HG03280 (cell line): Measurements from ENCODE around the gene POLR2L.

Experiments
- ATAC-seq: cut with Tn5 transposase; IDR thresholded peaks from one replicate; pipeline ENCODE4 v1.9.1; 2021; ENCODE audit warnings: mild to moderate bottlenecking, moderate library complexity; ENCODE audit not compliant: unreplicated experiment

POLR2L gene

GRCh38 chr11:869399-870126, 27.2 kb upstream of the POLR2L start:
- no peak for ATAC-seq

DNA sequence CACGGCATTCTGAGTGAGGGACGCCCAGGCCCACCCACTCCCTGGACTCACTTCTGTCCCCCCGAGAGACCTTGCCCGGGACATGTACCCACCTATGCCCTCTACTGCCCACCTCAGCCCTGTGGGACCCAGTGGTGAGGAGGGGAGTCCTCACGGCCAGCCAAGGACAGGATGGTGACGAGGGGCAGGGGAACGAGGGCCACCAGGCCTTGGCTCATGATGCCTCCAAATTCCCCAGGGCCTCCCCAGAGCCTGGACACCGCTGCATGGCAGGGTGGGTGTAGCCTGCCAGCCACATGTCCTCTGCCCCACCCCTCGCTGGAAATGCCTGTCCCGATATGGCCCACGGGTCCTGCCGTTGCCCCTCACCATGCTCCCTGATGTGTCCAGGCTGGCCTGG, 26.5 kb upstream of the POLR2L start:
- no peak for ATAC-seq

DNA sequence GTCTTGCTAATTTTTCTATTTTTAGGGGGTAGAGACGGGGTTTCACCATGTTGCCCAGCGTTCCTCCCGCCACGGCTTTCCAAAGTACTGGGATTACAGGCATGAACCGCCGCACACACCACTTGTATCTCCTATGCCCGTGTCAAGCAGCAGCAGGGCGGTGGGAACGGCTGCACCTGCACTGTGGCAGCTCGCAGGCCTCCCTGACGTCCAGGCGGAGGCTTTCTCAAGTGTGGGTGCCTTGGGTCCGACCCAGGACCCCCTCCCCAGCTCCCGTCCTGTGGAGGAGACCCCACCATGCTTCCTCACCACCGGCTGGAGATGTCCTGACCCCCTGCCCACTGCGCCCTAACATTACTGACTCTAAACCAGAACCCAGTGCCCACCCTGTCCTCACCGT, 26.1 kb upstream of the POLR2L start:
- ATAC-seq, result no peak

DNA sequence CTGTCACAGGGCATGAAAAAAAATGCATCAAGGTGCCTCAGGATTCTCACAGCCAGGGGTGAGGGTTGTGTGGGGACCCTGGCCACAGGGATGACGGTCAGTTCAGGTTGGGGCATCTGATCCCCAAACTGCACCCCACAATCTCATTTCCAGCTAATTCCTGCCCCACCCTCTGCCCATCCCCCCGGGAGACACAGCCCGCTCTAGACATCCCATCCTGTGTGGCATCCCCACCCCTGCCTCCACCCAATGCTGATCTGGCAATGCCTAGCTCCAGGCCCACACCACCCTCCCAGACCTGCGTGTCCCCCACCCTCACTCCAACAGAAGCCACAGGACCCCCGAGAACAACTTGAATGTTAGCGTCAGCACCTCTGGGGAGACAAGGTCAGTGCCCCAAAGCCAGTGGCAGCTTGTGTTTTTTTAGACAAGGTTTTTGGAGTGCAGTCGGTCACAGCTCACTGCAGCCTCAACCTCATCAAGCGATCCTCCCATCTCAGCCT, 25.6 kb upstream of the POLR2L start:
- ATAC-seq, result no peak

DNA sequence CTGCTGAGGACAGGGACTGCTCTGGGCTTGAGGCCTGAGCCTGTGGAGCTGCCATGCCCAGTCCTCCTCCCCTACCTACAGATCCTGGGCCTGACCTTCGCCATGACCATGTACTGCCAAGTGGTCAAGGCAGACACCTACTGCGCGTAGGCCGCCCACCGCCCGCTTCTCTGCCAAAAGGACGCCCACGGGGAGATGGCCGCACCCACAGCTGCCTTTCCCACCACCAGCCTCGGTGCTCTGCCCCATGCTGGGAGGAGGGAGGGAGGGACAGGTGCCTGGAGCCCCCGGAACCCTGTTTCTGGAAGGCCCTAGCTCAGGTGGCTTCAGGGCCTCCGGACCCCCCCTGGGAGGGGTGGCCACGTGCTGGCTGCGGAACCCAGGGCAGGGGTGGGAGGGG, 24.2 kb upstream of the POLR2L start:
- no peak for ATAC-seq

GRCh38 chr11:865462-866430, 23.4 kb upstream of the POLR2L start:
- ATAC-seq, result no peak

- no peak for ATAC-seq
Measured at GRCh38 chr11:864898-865297, 22.6 kb upstream of the POLR2L start.

DNA sequence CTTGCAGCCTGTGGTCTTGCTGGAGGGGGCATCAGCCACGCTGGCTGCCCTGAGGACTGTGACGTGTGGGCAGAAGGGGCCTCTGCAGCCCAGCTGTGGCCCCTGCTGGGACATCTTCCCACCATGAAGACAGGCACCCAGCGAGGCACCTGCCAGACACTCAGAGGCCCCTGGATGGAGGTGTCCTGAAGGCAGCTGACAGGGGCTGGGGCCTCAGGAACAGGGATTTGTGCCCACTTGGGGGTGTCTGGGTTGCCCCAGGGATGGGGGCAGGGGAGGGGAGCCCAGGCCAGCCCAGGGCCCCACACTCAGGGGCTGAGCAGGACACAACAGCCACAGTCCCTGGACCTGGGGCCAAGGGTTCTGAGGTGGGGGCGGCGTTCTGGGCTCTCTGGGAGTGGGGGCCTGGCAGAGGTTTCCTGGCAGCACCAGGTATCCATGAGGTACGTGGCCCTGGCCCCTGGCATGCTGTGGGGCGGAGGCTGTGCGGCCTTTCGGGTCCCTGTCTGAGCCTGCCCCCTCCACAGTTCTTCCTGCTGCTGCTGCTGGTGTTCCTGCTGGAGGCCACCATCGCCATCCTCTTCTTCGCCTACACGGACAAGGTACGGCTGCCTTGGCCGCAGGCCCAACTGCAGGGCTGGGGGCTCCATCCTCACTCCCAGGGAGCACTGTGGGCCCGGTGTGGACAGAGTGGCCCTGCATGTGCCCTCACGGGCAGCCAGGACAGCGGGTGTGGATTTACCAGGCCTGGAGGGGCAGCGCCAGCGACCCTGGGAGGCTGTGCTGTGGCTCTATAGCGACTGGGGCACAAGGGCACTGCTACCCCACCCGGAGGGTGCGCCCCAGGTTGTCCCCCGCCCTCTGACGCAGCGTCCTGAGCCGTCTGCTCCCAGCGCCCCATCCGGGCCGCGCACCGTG, 21.8 kb upstream of the POLR2L start:
- ATAC-seq, result no peak

GRCh38 chr11:863023-863909, 20.9 kb upstream of the POLR2L start:
- no peak for ATAC-seq

DNA sequence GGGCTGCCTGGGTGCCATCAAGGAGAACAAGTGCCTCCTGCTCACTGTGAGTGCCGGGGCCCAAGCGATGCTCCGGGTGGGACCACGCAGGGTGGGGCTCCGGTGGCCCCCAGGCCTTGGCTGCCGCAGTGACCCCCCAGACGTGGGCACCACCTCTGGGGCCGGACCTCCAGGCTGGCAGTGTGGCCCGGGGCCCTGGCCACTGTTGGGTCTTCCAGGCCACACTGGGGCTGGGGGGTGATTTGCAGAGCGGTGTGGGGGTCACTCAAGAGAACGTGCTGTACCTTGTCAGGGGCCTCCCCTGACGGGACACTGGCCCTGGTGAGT, 20.3 kb upstream of the POLR2L start:
- ATAC-seq, result no peak

DNA sequence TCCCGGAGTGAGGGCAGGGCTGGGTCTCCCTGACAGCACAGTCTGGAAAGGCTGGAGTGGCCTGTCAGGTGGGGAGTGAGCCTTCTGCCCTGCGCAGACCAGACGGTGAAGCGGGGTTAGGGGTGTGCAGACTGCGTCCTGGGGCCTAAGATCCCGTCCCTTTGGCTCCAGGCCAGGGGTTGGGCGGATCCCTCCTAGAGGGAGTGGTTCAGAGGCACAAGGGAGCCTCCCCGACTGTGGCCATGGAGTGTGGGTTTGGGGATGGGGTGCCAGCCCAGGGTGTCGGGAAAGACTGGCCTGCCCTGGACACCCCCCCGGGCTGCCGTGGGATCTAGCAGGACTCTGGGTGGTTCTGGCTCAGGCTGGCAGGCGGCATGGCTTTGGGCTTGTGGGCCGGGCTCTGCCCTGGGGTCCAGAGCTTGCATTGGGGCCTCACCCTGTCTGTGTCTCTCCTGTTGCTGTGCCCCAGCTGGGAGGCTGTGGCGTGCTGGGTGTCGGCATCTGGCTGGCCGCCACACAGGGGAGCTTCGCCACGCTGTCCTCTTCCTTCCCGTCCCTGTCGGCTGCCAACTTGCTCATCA, 19.8 kb upstream of the POLR2L start:
- ATAC-seq, result no peak

DNA sequence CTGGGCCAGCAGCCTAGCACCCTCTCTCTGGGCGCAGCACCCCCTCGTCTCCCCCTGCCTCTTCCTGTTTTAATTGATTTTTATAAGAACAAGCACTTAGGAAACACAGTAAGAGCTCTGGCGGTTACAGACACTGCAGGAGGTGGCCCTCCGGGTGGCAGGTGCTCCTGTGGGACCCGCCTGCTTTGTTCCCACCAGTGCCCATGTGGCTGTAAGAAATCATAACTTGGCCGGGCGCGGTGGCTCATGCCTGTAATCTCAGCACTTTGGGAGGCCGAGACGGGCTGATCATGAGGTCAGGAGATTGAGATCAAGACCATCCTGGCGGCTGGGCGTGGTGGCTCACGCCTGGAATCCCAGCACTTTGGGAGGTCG, 18.8 kb upstream of the POLR2L start:
- ATAC-seq, result no peak

GRCh38 chr11:860234-861104, 18.1 kb upstream of the POLR2L start:
- ATAC-seq, result no peak

DNA sequence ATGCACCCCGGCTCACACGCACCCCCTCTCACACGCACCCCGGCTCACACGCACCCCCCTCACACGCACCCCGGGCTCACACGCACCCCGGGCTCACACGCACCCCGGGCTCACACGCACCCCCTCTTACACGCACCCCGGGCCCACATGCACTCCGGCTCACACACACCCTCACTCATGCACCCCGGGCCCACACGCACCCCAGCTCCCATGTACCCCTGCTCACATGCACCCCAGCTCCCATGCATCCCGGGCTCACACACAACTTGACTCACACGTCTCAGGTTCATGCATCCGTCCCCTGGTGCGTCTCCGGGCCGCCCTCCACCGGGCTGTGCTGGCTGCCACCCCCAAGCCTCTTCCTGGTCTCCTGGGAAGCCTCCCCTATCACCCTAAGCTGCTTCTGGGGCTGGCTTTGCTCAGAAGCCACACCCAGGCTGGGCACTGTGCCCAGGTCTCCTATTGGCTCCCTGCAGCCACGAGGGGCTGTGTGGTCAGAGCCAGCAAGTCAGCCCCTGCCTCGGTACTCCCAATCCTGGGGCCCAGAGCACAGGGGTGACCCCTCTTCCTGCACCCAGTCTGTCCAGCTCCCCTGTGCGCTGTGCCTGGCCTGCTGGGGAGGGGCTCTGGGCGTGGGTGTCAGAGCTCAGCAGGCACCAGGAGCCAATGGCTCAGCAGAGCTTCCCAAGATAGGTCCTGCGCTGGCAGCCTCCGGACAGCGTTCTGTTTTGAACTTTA, 17.2 kb upstream of the POLR2L start:
- no peak for ATAC-seq

- ATAC-seq, result no peak
Measured at GRCh38 chr11:858762-859339, 16.5 kb upstream of the POLR2L start.

DNA sequence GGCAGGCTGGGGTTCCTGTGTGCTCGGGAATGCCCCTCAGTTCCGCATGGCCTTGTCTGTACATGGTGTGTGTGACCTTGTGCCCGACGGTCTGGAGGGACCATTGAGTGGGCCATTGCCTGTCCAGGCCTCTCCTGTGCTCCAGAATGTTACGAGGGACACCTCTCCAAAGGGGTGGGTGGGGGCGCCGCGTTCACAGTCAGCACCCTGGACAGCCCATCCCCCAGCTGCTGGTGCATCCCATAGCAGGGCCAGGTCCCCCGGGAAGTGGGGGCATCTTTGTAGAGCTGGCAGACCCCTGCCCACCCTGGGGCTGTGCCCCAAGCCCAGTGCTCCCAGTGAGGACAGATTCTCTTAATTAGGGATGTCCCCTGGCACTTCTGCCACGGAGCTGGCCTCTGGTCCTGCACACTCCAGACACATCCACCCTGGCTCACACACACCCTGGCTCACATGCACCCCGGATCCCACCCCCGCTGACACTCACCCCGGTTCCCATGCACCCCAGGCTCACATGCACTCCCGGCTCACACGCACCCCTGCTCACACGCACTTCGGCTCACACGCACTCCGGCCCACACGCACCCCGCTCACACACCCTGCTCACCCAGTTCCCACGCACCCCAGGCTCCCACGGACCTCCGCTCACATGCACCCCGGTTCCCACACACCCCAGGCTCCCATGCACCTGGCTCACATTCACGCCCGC, 15.9 kb upstream of the POLR2L start:
- no peak for ATAC-seq

- ATAC-seq, result no peak
Measured at GRCh38 chr11:856397-856796, 14.1 kb upstream of the POLR2L start.
